TTC549 (cell line): ENCODE measurements around the gene SCIMP.
"Not testable (repeated sequence)": the region's sequence is repeated elsewhere in the genome, so short reads cannot be mapped to it uniquely, and the experiment has no call there.

ENCODE experiments used
- FAIRE-seq: peaks from 2 replicates; lab custom pipeline; 2012; peaks lifted over from hg19 to GRCh38; lab: Jason Lieb, UNC

The SCIMP gene

DNA sequence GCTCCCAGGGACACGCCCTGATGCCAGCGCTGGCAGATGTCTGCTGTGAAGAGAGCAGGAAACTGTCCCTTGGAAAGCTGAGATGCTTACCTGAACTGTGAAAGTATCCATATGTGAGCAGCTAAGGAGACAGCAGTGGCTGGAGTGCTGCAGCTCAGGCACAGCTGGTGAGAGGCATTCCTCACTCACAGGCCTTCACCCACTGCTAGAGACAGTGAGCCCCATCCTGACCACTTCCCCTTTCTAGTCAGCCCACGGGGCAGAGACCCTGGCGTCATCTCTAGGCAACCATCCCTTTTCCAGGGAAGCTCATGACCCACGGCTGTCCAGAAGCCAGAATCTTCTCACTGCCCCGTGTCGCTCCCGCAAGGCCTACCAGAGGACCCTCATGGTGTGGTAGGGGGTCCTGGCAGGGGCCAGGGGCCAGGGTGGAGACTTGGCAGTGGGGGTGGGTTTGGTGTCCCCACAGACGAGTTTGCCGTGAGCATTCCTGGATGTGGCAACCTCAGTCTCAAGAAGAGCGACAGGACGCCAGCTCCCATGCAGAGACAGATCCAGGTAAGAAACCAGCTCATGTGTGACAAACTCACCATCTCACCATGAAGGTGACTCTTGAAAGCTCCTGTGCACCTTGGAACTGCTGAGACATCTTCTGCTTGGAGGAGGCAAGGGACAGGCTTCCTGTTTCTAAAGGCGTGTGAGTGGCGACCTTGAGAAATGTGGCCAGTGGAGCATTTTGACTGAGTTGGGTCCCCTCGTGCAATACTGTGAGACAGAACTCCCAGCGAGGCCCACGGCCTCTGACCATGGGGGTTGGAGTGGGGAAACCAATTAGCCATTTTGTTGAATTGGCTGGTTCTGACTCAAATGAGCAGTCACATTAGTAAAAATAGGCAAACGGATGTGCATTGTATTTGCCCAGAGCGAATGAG is at the start of gene SCIMP:
Gene SCIMP, minus strand, starts transcription at position 216 of the 932 bp plus-strand sequence. Its CDS starts 105 bp downstream, at position 111.
- FAIRE-seq: no peak

DNA sequence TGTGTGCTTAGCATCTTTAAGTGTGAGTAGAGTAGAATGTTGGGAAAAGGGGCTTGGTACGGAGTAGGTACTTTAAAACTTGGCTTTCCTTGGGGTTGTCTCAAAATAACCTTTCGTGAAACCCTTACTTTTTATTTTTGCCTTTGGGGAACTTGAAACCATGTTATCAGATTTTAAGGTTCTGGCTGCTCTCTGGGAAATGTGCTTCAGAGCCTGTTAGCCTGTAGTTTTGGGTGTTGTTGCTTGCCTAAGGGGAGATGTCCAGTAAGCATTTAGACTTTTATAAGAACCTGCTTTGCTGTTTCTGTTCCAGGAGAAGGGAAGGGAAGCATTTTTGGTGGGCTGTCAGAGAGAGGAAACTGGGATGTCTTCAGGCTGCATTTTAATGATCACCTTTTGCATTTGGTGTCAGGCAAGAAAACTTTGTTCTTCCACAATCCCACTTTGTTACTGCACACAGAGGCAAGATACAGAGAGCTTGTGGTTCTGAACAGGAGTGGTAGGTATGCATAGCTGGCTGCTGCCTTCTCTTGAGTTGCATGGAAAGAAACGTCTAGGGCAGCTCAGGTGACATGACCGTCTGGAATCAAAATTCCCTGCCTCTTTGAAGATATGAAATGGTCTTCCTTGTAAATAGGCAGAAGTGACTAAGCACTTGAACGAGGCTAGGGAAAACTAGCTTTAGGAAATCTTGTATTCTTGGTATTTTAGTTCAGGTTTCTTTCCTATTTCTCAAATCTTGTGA is 49.1 kb upstream of the SCIMP start:
- FAIRE-seq: no peak

- FAIRE-seq: no peak
Observed at GRCh38 chr17:5282642-5283217, 48.1 kb upstream of the SCIMP start.

DNA sequence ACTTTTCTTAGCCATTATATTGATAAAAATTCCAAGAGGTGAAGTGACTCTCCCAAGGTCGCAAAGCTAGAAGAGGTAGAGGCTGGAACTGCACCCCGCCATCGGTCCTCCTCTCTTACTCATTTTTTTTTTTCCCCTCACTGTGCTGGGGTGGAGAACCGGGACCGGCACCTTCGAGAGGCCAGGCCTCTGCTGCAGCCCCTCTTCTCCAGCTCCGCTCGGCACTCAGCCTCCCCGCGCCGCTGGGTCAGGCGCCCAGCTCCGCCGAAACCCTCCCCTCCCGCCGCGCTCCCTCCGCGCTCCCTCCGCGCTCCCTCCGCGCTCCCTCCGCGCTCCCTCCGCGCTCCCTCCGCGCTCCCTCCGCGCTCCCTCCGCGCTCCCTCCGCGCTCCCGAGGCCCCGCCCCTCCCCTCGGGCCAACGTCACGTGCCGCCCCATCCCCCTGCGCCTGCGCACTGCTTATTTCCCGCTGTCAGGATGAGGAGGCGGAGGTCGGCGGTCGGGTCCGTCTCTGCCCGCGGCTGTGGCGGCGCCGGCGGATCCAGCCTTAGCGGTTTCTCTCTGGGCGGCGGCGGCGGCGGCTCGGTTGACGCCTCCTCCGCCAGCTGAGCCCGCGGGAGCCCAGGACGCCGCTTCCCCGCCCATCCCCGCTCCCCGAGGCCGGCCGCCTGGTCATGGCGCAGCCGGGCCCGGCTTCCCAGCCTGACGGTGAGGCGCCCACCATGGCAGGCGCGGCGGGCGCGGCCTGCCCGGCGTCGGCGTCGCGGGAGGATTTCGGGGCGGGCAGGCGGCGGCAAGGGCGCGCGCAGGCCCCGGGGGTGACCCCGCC is 47.4 kb upstream of the SCIMP start, which contains the start of gene RABEP1:
Gene RABEP1, plus strand, starts transcription at position 471 of the 828 bp plus-strand sequence. Its CDS starts 203 bp downstream, at position 674.
- no peak for FAIRE-seq

GRCh38 chr17:5272322-5272721 is 37.7 kb upstream of the SCIMP start:
- no peak for FAIRE-seq

DNA sequence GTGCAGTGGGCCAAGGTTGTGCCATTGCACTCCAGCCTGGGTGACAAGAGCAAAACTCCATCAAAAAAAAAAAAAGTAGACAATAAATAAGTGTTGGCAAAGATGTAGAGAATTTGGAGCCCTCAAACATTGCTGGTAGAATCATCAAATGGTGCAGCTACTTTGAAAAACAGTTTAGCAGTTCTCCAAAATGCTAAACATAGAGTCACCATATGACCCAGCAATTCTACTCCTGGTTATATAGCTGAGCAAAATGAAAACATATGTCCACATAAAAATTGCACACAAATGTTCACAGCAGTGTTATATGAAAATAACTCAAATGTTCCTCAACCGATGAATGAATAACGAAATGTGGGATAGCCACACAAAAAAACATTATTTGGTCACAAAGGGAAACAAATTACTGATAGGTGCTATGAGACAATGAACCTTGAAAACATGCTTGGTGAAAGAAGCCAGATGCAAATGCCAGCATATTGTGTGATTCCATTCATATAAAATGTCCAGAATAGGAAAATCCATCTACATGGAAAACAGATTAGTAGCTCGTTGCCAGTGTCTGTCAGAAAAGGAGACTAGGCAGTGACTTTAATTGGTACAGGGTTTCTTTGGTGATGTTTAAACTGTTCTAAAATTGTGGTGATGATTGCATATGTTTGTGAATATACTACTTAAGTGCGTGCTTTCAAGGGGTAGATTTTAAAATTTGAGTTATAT is 34.7 kb upstream of the SCIMP start:
- FAIRE-seq: no peak

GRCh38 chr17:5264893-5265292 is 30.2 kb upstream of the SCIMP start:
- FAIRE-seq: no peak

- FAIRE-seq: no peak
Observed at GRCh38 chr17:5263441-5263840, 28.8 kb upstream of the SCIMP start.

DNA sequence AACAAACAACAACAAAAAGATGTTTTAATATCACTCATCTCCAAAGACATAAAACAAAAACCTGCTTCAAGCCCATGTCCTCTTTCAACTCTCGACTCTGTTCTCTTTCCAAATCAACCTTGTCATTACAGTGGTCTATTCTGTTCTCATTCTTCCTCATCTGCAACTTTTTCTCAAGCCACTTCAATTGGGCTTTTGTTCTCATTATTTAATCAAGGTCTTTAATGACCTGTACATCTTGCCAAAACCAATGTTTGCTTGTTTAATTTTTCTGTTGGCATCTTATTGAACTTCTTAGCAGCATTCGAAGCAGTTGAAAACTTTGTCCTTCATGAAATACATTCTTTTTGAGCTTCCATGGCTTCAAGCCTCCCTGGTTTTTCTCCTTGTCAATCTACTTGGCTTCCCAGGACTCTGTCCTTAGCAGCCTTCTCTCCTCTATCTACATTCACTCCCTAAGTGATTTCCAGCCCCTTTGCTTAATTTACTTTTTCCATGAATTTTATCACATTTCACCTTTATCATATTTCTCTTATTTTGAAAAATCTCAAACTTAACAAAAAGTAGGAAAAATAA is 27.8 kb upstream of the SCIMP start:
- FAIRE-seq: no peak

DNA sequence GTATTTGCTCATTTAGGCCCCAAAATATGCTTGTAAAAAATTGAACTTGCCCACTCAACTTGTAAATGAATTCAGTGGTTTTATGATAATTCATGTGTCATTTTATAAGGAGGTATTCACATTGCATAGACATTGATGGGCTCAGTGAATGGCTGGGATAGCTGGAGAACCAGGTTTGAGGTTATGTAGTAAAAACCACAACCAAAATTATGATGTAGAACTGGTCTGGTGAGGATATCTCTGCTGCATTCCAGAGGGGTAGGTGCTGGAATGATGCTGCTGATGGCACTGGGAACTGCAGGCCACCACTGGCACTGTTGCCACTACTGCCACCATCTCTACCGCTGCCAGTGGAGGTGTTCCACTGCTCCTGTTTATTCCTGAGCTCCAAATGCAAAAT is 25.9 kb upstream of the SCIMP start:
- FAIRE-seq: no peak

GRCh38 chr17:5257124-5257523 is 22.5 kb upstream of the SCIMP start:
- FAIRE-seq: no peak

DNA sequence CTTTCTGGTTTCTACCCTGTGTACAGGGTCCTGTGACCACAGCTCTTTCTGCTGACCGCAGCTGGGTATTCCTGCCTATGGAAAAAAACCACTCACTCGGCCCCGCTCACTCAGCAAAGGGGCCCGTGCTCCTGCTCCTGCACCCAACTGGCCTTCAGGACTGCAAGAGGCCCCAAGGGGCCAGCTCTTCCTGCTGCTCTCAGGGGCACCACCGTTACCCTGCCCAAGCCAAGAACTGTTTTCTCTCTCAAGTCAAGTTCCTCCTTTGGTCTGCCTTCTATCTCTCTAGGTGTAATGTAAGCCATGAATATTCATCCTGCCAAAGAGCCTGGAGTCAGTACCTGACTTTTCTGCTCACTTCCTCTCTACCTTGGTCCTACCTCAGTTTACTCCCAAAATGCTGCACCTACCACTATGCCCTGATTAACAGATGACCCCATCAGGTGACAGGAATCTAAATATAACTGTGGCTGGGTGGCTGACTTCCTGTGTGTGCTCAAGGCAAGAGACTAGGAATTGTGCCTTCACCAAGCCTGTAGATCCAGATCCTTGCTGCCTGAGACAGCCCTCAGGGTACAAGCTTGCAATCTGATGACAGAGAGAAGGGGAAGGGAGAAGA is 20.4 kb upstream of the SCIMP start:
- FAIRE-seq: no peak

DNA sequence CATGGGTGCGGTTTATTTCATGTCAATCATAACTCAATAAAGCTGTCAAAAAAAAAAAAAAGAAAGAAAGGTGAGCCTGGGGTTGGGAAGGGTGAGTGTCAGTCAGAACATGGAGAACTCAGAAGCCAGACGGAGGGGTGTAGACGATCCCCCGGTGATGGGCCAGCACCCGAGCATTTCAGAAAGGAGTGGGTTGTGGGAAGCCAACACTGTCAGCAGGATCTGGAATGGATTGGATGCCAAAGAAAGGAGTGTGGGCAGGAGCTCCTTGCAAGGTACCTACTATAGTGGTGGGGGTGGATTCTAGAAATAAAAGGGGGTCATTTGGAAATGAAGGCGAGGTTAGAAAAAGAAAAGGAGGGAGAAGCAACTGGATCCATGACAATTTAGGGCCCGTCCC is 19.8 kb upstream of the SCIMP start:
- FAIRE-seq: no peak

DNA sequence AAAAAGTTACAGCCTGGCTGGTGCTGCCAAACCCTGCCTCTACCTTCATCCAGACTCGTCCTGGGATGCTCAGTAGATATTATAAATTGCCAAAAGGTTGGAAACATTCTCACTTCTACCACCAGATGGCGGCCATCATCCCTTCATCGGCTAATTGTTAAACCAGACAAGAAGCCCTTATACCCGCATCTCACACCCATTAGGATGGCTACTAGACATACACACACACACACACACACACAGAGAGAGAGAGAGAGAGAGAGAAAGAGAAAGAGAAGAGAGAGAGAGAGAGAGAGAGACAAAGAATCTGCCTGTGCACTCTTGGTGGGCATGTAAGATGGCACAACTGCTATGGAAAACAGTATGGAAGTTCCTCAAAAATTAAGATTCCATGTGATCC is 15.0 kb upstream of the SCIMP start:
- FAIRE-seq: peak; percentile 60

GRCh38 chr17:5248821-5249479 is 14.3 kb upstream of the SCIMP start:
- no peak for FAIRE-seq

GRCh38 chr17:5247621-5248020 is 13.0 kb upstream of the SCIMP start:
- no peak for FAIRE-seq

DNA sequence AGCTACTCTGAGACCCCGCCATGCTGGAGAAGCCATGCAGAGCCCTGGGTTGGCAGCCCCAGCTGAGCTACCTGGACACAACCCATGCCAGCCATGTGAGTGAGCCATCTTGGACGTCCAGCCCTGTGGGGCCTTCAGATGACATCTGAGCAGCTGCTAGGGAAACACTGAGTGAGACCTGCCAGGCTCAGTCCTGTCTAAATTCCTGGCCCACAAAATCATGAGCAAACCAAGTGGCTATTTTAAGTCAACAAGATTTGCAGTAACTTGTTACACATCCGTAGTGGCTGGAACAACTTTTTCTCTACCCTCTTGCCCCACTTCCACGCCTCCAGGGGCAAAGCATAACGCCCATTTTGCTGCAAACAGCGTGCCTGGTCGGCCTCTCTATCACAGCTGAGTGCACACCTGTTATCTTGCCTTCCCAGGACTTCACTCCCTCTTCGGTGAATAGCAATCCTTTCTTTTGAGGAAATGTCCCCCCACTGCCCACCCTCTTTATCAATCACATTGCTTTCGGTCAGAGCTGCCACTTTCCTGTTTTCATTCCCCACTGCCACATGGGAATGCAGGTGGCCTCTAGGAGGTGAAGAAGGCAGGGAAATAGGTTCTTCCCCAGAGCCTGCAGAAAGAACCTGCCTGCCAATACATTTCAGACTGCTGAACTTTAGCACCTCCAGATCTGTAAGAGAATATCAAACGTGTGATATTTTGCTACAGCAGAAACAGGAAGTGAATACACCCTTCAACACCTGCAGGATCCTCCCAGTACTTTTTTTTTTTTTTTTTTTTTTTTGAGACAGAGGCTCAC is 7.4 kb upstream of the SCIMP start:
- FAIRE-seq: no peak

DNA sequence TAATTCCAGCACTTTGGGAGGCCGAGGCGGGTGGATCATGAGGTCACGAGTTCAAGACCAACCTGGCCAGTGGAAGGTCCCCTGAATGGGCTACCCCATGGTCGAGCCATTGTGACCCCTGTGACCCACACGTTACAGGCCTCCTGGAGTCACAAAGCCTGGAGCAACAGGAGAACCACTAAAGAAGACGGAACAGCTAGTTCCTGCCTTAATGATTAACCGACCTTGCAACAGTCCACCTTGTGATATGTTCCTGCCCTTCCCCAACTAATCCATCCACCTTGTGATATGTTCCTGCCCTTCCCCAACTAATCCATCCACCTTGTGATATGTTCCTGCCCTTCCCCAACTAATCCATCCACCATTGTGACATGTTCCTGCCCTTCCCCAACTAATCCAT is 5.1 kb upstream of the SCIMP start:
- FAIRE-seq: not testable (repeated sequence)

GRCh38 chr17:5238333-5238732 is 3.7 kb upstream of the SCIMP start:
- no peak for FAIRE-seq
